HFF-Myc (cell line): Measurements from ENCODE around the gene TMC6.
"Not testable (repeated sequence)": the region's sequence is repeated elsewhere in the genome, so short reads cannot be mapped to it uniquely, and the experiment has no call there.

Experiments
- DNase-seq: peaks from one replicate; pipeline ENCODE4 v3.0.0-alpha.2; 2011; ENCODE audit warnings: low read depth; ENCODE audit errors: extremely low read depth
- H3K4me3 ChIP-seq: replicated peaks from 2 replicates; pipeline ENCODE4 v1.5.1; 2011; ENCODE audit warnings: low read depth, mild to moderate bottlenecking, control low read depth, low read length
- CTCF ChIP-seq: IDR thresholded peaks from 2 replicates; pipeline ENCODE4 v1.5.1; 2012; ENCODE audit warnings: mild to moderate bottlenecking, low read depth, low read length, control low read depth; ENCODE audit errors: missing control alignments

Gene TMC6

DNA sequence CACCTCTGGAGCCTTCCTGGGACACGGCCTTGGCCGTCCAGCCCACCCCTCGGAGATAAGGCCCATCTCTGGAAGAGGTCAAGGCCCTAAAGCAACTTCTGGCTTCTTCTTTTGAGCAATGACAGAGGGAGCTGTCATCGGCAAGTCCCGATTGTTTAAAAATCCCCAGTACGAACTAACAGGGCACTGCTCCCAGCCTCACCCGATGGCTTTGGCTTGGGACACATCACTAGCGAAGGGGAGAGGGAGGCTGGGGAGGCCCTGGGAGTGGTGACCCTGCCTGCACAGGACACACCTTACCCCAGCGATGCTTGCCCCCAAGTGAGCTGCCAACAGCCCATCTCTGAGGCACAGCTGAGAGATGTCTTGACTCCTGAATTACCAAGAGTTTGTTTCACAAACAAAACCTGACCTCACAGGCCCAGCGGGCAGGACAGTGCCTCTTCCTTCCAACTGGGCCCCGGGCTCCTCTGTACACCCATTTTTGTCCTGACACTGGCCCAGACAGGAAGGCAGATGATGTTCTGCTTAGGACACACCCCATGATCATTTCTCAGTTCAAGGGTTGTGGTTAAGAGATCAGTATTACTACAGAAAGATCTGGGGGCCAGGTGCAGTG, 44.7 kb upstream of the TMC6 start:
- no peak for DNase-seq
- no peak overlapping the region for H3K4me3 ChIP-seq
- no peak for TF ChIP-seq CTCF

GRCh38 chr17:78172249-78173051, 43.9 kb upstream of the TMC6 start:
- no peak for TF ChIP-seq CTCF
- H3K4me3 ChIP-seq: no peak overlapping the region
- no peak for DNase-seq

DNA sequence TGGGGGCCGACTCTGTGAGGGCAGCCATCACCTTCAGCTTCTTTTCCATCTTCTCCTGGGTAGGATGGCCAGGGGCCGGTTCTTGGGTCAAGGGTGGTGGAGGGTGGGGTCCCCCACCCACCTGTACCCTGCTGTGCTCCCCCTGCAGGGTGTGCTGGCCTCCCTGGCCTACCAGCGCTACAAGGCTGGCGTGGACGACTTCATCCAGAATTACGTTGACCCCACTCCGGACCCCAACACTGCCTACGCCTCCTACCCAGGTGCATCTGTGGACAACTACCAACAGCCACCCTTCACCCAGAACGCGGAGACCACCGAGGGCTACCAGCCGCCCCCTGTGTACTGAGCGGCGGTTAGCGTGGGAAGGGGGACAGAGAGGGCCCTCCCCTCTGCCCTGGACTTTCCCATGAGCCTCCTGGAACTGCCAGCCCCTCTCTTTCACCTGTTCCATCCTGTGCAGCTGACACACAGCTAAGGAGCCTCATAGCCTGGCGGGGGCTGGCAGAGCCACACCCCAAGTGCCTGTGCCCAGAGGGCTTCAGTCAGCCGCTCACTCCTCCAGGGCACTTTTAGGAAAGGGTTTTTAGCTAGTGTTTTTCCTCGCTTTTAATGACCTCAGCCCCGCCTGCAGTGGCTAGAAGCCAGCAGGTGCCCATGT, 43.2 kb upstream of the TMC6 start:
- DNase-seq, H3K4me3 ChIP-seq: not testable (repeated sequence)

GRCh38 chr17:78170692-78171590, 42.4 kb upstream of the TMC6 start:
- no peak overlapping the region for H3K4me3 ChIP-seq
- no peak for DNase-seq
- TF ChIP-seq CTCF: no peak

GRCh38 chr17:78168903-78169793, 40.6 kb upstream of the TMC6 start:
- no peak for DNase-seq
- TF ChIP-seq CTCF: no peak
- H3K4me3 ChIP-seq: peak overlapping the region; percentile 62

DNA sequence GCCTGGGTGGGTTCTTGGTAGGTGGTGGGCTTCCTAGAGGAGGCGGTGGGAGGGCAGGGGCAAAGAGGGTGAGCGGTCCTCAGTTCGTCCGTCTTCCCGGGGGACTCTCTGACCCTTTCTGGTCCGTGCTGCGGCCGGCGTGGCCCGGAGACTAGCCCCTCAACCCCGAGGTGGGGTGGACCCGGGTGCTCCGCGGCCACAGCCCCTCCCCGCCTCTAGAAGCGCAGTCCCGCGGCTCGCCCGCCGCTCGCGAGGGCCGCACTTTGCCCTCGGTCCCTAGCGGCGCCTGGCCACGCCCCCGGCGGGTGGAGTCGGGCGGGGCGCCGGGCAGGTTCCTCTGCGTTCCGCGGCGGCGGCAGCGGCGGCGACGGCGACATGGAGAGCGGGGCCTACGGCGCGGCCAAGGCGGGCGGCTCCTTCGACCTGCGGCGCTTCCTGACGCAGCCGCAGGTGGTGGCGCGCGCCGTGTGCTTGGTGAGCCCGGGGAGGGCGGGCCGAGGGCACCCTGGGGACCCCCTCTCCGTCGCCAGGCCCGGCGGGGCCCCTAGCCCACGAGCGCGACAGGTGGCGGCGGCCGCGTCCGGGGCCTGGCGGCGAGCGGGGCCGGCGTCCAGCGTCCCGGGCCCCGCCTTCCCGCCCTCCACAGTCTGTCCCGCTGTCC, 39.8 kb upstream of the TMC6 start, which contains the start of gene SYNGR2:
TSS of gene SYNGR2 (plus strand) at position 340 of the 661 bp plus-strand sequence. CDS start at position 376, 36 bp downstream.
- DNase-seq: no peak
- no peak for TF ChIP-seq CTCF

More for the DNA sequence above, 39.8 kb upstream of the TMC6 start, which contains the start of gene SYNGR2:
- H3K4me3 ChIP-seq: peak within 1 kb of the TSS; percentile 62
